ENCODE data around the gene YOD1.
A peak's percentile ranks its signal among the peaks of the same experiment; 100 is the strongest.

The YOD1 gene

DNA sequence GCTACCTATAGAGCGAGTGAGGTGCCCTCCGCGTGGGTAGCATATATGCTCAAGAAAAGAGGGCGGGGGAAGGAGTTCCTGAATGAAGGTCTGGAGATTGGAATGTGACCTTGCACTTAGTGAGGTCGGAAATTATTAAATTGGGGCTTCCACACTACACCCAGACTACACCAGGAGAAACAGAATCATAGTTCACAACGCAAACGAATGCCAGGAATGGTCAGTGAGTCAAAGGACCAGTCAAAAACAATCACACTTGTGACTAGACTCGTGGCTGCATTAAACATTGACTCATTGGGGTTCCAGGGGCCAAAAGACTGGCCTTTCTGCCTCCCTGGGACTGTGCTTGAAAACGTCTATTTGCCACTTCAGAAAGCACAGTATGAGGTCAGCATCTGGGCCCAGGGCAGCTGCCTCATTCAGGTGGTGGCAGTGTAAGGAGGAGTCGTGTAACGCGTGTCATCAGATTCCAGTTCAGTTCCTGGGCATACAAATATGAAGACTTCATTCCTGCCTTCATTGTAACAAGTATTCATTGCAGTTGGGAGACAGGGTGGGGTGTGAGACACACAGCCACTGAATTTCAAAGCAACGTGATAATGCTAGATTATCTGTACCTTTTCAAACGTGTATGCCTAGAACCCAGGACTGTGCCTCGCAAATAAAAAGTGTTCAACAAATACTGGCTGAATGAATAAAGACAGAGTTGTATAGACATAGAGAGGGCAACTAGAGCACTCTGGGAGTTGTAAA lies at the start of gene YOD1:
Gene YOD1, minus strand, starts transcription at position 18 of the 753 bp plus-strand sequence. CDS start 178 bp downstream, outside the sequence.
- no peak for DNase-seq

GRCh38 chr1:207097871-207098324 lies 46.9 kb upstream of the YOD1 start:
- no peak for DNase-seq

DNA sequence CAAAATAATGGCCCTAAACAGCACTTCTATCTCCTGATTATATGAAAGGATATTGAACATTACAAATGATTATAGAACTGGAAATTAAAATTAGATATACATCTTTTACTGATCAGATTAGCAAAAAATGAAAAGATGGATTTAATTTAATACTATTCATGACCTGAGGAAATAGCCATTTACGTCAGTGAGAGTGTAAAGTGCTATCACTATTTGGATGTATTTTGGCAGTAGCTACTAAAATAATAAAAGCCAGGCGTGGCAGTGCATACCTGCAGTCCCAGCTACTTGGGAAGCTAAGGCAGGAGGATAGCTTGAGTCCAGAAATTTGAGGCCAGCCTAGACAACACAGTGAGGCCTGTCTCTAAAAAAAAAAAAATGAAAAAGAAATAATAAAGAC lies 42.9 kb upstream of the YOD1 start:
- DNase-seq, result no peak

GRCh38 chr1:207091200-207091908 lies 40.3 kb upstream of the YOD1 start:
- no peak for DNase-seq

- no peak for DNase-seq
These were observed 38.8 kb upstream of the YOD1 start for GRCh38 chr1:207089627-207090355.

- DNase-seq, result no peak
These were observed 38.0 kb upstream of the YOD1 start, which contains the start of gene C4BPB for GRCh38 chr1:207088701-207089626. Gene C4BPB, plus strand, starts transcription at chr1:207088860. Its CDS starts 672 bp downstream, at chr1:207089532.

DNA sequence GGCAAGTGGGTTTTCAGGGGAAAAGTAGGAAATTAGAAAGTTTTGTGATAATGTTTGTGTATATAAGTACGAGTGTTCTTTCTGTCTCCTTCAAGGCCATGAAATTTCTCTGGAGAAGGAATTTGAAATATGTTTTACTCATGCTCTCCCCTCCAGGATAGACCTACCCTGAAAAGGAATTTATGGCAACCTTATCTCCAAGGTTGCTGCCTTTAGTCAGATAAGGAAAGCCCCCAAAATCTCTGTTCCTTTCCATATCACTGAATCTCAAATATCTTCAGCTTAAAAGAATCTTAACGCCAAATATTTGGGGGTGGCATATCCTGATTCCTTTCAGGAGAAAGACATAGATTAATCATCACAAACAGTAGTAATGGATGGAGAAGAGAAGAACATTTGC lies 37.2 kb upstream of the YOD1 start:
- DNase-seq, result no peak

DNA sequence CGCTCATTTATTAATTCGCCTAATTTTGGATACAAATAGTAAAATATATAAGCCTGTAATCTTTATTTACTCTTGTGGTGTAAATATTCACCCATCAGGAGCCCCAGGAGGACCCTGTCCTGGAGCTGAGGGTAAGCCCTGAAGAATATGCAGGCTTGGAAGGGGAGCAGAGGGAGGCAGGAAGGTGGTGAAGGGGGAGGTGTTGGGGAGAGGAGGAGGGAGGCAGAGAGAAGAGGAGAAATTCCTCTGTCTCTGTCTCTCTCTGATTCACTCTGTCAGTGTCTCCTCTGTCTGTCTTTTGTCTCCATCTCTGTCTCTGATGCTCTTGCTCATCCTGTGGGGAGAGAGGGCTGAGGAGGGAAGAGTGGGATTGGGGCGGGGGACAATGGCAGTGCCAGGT lies 34.9 kb upstream of the YOD1 start:
- DNase-seq, result no peak

DNA sequence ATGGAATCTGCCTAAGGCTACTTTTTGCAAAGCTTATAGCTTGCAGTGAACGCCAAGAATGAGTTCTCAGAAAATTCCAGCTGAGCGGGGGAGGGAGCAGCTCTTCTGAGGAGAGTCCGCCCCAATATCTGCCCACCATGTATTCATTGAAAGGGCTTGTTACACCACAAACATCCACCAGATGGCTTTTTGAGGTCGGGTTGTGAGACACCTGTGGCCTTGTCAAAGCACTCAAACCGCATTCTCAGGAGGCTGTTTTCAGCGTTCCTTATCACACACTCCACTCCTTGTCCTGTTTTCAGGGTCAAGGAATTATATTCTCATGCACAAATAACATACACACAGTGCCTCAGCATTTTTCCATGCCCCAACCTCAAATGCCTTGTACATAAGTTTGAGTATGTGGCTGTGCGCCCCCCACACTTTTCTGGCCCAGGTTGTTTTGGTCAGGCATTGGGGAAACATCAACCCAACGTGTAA lies 33.7 kb upstream of the YOD1 start:
- DNase-seq, result peak; percentile 35

- DNase-seq, result no peak
These were observed 33.2 kb upstream of the YOD1 start for GRCh38 chr1:207084232-207084631.

- no peak for DNase-seq
These were observed 30.8 kb upstream of the YOD1 start for GRCh38 chr1:207081806-207082205.

GRCh38 chr1:207081088-207081487 lies 30.1 kb upstream of the YOD1 start:
- DNase-seq, result no peak

DNA sequence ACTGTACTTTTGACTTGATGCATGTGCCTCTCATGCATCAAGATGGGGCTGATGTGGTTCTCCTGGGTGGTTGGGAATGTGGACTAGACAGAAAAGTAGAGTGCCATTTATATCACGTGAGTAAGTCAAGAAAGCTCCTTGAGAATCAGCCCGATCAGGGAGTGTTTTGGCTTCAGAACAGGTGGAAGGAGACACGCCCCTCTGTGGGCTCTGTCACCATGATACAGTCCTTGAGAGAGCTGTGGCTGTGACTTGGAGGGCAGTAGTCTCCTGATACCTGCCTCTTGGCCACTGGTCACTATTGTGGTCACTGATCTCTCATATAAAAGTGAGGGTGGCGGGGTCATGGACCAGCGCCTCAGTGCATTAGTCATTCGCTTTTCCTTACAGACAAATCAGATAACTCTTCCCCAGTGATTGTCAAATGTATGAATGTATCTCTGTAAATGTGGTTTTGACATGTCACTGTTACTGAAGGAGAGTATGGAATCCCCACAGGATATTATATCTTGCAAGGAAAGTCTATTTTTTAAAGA lies 28.8 kb upstream of the YOD1 start:
- DNase-seq, result no peak

DNA sequence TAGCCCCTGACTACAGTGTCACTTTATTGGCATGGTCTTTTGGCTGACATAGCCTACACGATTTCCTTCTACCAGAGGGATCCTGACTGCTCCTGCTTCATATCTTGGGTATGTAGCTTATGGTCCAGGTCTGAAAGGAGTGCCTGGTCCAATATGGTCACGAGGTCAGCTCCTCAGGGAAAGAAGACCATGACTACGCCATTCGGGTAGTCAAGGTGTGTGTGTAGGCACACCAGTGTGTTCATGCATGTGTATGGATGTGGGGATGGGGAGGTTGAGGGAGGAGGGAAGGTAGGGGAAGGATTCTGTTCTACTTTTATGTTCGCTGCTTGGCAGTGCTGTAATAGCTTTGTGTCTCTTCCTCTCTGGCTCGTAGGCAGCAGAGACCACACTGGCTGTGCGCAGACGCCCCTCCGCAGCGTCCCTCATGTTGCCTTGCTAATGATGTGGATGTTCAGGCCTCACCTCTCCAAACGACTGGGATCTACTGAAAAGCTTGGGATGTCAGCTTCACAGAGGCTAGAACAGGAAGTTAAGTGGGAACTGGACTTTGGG lies 27.6 kb upstream of the YOD1 start:
- DNase-seq, result no peak

GRCh38 chr1:207077470-207078377 lies 26.7 kb upstream of the YOD1 start:
- peak; percentile 34 for DNase-seq

- no peak for DNase-seq
These were observed 26.0 kb upstream of the YOD1 start for GRCh38 chr1:207077012-207077411.

DNA sequence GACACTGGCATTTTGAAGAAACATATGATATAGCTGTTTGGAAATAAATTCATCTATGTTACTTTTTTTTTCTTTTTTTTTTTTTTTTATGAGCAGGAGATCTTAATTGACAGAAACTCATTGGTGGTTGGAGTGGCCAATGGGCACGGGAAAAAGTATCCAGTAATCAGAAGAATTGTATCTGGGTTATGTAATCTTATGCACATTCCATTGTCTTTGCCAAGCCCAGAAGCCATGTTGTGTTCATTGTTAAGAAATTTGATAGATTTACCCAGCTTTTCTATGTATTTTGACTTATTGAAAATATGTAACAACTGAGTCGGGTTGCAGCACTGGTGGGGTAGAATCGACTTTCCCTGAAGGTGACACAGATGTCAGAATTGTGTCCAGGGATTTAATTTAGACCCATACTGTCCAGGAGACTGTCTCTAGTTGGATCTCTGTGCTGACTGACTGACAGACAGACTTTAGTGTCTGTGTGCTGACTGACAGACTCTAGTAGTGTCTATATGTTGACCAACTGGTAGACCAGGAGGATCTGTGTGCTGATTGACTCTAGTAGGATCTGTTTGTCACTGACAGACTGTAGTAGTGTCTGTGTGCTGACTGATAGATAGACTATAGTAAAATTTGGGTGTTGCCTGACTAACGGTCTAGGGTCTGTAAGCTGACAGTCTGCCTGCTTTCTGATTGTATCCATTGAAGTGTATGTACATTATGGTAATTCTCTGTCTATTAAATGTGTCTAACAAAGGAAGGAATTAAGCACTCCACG lies 25.4 kb upstream of the YOD1 start:
- DNase-seq, result no peak

DNA sequence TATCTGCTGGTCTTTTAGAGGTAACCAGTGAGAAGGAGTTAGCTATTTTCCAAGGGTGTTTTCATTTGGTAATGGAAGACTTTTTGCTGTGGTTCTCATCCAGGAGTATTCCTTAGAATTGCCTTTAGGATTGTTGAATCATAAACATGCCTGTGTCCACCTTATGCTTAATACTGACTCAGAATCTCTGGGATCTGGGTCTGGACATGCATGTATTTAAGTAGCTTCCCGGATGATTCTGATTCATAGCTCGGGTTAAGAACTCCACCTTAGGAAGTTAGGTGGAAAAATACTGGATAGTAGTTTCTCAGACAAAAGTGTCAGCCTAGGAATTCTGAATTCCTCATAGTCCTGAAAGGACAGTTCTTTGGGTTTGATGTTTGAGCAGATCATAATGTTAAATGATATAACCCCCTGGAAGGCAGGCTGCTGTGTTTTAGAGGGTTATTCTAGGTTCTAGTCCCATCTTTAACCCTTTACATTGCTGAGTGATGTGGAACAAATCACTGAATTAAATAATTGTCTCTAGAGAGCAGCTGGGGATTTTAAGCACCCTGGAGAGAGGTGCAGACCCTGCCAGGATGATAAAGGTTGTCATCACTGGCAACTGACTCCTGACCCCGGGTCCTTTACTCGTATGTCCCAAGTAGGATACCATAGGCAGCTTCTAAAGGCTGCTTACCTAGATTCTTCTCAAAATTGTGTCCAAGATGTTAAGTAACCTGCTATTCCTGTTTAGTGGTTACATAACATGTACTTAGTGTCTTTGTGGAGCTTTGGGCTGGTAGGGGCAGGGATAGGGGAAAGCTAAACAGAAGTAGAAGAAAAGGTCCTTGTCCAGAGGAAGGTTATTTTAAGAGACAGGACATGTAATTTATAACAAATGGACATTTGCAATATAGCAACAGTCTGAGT lies 23.2 kb upstream of the YOD1 start:
- no peak for DNase-seq

DNA sequence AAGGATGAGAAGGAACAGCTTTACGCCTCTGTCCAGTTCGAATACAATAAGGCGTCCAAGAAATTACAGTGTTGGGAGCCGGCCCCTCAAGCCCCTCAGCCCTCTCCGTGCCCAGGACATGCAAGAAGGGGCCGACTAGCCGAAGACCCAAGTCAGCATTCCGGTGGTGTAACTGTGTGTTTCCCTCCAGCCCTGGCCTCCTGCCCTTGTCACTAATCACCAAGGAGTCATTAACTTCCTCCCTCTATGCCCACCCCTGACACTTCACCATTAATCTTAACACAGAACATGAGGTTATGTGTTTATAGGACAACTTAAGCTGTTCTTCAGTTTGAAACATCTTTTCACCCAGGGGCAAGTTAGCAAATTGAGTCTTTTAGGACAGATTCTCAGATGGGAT lies 21.2 kb upstream of the YOD1 start:
- no peak for DNase-seq
